ENCODE measurements around the gene TMC1.

Gene TMC1

DNA sequence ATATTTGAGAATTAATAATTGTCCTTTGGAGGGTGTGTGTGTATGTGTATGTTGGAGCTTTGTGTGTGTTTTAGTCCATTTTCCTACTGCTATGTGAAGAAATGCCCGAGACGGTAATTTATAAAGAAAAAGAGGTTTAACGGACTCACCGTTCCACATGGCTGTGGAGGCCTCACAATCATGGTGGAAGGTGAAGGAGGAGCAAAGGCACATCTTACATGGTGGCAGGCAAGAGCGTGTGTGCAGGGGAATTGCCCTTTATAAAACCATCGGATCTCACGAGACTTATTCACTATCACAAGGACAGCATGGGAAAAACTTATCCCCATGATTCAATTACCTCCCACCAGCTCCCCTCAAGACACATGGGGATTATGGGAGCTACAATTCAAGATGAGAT lies 44.1 kb downstream of the TMC1 start:
- DNase-seq (ENCODE audit: low spot score), result no peak
- in situ Hi-C loops (cut with MboI; ENCODE audit: low sequenced_read_pairs, unreplicated experiment), result no loop called here
- TF ChIP-seq, protein P1, sequence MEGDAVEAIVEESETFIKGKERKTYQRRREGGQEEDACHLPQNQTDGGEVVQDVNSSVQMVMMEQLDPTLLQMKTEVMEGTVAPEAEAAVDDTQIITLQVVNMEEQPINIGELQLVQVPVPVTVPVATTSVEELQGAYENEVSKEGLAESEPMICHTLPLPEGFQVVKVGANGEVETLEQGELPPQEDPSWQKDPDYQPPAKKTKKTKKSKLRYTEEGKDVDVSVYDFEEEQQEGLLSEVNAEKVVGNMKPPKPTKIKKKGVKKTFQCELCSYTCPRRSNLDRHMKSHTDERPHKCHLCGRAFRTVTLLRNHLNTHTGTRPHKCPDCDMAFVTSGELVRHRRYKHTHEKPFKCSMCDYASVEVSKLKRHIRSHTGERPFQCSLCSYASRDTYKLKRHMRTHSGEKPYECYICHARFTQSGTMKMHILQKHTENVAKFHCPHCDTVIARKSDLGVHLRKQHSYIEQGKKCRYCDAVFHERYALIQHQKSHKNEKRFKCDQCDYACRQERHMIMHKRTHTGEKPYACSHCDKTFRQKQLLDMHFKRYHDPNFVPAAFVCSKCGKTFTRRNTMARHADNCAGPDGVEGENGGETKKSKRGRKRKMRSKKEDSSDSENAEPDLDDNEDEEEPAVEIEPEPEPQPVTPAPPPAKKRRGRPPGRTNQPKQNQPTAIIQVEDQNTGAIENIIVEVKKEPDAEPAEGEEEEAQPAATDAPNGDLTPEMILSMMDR (IDR thresholded peaks at IDR 0.05; ENCODE audit: borderline replicate concordance, control extremely low read depth, extremely low read depth, insufficient read depth, missing control alignments), result no peak

DNA sequence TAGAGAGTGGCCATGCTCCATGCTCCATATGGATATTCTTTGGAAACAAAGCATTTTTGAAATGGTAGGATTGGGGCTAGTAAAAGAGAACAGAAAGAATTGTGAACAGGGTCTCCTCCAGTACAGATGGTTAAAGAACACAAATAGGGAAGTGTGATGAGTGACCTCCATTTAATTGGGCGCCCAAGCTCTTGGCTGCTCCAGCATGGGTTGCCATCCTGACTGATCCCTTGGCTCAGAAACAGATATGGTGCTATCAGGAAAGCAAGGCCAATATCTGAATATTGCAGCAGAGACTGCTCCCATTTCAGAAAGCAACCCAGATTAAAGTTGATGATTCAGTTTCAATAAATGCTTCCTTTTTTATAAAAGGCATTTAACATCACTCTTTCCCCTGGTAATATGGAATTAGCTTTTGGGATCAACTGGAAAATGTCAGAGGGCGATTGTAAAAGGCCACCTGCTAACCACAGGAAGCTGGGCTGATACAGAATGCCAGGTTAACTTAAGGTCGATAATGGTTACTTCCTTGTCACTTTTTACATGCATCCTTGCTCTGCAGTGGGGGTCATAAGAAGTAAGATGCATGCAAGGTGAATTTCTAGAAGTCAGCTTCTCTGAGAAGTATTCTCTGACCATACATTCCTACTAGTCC lies 52.9 kb downstream of the TMC1 start:
- in situ Hi-C loops (cut with MboI; ENCODE audit: low sequenced_read_pairs, unreplicated experiment), result no loop called here
- no peak for DNase-seq (ENCODE audit: low spot score)

DNA sequence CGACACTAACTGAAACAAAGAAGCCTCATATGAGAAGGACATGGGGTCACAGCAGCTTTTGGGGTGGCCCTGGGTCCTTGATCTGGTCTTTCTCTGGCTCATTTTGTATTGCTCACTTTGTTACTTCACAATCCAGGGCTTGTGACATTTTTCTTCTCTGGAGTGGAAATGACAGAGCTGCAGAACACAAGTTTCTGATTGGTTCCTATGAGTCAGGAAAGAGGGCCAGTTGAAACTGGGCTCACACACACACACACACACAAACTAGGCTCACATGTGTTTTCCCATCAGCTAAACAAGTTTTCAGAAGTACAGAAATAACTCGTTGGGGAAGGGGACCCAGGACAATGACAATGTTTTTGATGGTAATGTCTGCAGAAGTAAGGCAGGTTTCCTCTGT lies 54.3 kb downstream of the TMC1 start:
- in situ Hi-C loops (cut with MboI; ENCODE audit: low sequenced_read_pairs, unreplicated experiment), result loop anchor here (25.0 kb wide), 1 partner anchor 538 kb away; no protein-coding TSS in a partner anchor
- TF ChIP-seq, protein P1 (IDR thresholded peaks at IDR 0.05; ENCODE audit: borderline replicate concordance, control extremely low read depth, extremely low read depth, insufficient read depth, missing control alignments), result no peak

More for the DNA sequence above, 52.9 kb downstream of the TMC1 start:
- TF ChIP-seq, protein P1 (IDR thresholded peaks at IDR 0.05; ENCODE audit: borderline replicate concordance, control extremely low read depth, extremely low read depth, insufficient read depth, missing control alignments), result no peak

DNA sequence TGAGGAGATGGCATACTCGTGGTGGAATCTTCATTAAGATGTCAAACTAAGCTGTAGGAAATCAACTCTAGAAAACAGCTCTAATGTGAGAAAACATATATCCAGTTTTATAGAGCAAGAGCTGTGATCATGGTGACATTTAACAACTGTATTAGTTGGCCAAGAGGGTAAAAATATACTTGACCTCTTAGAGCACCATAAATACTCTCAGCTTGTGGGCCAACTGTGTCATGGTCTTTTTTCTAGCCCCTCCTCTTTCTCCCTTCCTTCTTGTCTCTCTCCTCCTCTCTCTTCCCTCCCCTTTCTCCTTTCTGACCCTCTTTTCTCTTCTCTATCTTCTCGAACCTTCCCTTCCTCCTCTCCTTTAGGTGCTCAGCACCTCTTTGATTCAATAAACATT lies 54.7 kb downstream of the TMC1 start:
- TF ChIP-seq, protein P1 (IDR thresholded peaks at IDR 0.05; ENCODE audit: borderline replicate concordance, control extremely low read depth, extremely low read depth, insufficient read depth, missing control alignments), result no peak
- no peak for DNase-seq (ENCODE audit: low spot score)
- in situ Hi-C loops (cut with MboI; ENCODE audit: low sequenced_read_pairs, unreplicated experiment), result loop anchor here (25.0 kb wide), 1 partner anchor 539 kb away; no protein-coding TSS in a partner anchor

More for the DNA sequence above, 54.3 kb downstream of the TMC1 start:
- no peak for DNase-seq (ENCODE audit: low spot score)

DNA sequence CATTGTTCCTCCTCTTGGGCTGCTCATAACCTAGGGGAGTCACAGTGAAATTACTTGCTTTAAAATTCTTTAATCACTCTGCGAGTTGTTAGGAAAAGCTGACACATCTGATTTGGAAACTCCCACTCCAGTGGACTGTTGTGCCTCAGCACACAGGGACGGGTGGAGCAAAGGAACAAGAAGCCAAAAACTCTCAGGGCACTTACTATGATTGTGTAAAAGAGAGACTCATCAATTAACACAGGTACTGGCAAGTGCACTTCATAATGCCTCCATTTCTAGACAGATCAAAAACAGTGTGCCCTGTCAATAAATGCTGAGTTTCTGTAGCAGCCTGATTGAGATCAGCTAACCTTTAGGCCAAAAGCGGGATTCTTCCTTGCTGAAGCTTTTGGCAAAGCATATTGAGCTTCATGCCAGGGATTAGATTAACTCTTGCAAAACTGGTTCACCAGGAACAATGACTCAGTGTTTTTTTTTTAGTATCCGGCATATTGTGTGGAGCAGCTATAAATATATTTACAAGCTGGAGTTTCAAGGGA lies 55.9 kb downstream of the TMC1 start:
- no peak for DNase-seq (ENCODE audit: low spot score)
- in situ Hi-C loops (cut with MboI; ENCODE audit: low sequenced_read_pairs, unreplicated experiment), result loop anchor here (25.0 kb wide), 1 partner anchor 540 kb away; no protein-coding TSS in a partner anchor
- TF ChIP-seq, protein P1 (IDR thresholded peaks at IDR 0.05; ENCODE audit: borderline replicate concordance, control extremely low read depth, extremely low read depth, insufficient read depth, missing control alignments), result no peak

DNA sequence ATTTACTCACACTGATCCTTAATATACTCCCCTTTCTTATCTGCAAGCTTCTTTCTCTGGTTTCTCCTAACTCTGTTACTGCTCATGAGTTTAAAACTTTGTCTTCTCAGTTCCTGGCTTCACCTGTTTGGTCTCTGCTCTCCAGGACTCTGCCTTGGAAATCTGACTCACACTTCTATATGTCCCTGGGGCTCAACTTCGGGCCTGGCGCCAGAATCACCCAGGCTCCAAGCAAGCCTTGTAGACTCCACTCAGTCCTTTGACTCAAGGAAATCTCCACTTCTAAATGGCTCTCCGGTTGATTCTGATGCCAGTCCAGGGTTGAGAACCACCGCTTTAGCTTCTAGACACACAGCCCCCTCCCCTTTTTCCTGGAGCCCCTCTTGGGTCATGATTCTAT lies 57.8 kb downstream of the TMC1 start:
- in situ Hi-C loops (cut with MboI; ENCODE audit: low sequenced_read_pairs, unreplicated experiment), result loop anchor here (25.0 kb wide), 1 partner anchor 542 kb away; no protein-coding TSS in a partner anchor
- DNase-seq (ENCODE audit: low spot score), result no peak
- TF ChIP-seq, protein P1 (IDR thresholded peaks at IDR 0.05; ENCODE audit: borderline replicate concordance, control extremely low read depth, extremely low read depth, insufficient read depth, missing control alignments), result no peak

Measured in GM13976 (cell line).